GM18858 (cell line): ENCODE data around the gene EPHA3.
"Not testable (repeated sequence)": the region's sequence is repeated elsewhere in the genome, so short reads cannot be mapped to it uniquely, and the experiment has no call there.

Source experiments
- ATAC-seq: cut with Tn5 transposase; IDR thresholded peaks from one replicate; pipeline ENCODE4 v1.9.1; 2021; ENCODE audit not compliant: unreplicated experiment

Gene EPHA3

DNA sequence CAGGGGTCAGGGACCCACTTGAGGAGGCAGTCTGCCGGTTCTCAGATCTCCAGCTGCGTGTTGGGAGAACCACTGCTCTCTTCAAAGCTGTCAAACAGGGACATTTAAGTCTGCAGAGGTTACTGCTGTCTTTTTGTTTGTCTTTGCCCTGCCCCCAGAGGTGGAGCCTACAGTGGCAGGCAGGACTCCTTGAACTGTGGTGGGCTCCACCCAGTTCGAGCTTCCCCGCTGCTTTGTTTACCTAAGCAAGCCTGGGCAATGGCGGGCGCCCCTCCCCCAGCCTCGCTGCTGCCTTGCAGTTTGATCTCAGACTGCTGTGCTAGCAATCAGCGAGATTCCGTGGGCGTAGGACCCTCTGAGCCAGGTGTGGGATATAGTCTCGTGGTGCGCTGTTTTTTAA, 243.5 kb downstream of the EPHA3 start:
- ATAC-seq, result not testable (repeated sequence)

DNA sequence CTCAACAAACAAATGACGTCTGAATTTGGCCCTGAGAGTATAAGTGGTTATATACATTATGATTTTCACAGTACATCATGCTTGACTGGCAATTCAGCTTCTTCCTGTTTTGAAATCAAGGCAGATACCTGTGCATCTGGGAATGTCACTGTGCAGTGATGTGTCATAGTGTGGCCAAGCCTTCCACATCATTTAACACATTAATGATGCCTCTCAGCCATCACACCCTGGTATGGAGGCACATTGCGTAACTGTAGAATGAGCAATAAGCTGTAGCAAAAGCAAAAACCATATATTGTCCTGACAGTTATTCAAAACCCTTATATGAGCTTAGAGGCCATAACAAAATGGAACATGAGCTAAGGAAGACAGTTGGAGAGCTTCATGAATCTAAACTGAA, 246.0 kb downstream of the EPHA3 start:
- no peak for ATAC-seq

DNA sequence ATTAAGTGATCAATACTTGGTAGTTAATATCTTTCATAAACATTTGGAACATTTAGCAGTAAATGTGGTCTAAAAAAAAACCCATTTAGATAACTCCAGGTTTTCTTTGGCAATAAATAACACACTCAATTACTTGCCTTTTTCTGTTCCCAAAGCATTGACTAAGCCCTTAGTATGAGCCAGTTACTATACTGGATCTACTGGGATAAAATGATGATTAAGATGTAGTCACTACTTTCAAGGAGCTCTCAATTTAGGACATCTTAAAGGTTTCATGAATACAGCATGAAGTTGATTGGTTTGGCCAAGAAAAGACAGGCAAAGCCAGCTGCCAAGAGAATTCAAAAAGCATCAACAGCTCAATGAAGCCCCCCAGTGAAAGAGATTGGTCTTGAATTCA, 250.9 kb downstream of the EPHA3 start:
- no peak for ATAC-seq

DNA sequence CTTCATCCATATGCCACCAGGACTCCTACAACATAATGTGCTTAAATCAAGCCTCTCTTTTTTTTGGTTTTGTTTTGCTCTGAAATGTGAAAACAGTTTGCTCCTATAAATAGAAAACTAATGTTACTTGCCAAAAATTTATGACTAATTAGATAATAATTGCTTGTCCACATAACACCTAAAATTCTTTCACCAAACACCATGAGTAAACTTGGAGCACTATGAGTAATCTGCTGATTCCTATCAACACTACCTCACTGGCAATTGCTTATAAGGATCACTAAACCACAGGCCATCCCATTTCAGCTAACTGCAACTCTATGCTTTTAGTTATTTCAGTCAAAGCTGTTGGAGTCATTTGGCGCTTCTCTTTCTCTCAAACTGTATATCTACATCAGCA, 252.7 kb downstream of the EPHA3 start:
- ATAC-seq, result no peak

DNA sequence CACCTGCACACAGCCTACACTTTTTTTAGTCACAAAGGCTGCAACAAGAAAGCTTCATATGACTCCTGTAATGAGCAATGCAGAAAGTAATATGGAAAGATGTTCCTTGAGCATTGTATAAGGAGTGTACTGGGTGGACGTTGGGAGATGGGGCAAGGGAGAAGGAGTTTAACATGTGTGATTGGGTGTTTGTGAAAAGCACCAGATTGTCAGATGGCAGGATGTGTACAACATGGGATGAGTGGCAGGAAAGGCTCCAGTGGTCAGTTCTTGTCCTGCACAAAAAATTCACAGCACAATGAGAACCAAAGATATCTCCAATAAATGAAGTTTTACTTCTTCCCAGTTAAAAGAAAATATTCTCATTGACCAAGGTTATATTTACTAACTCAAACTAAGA, 255.1 kb downstream of the EPHA3 start:
- no peak for ATAC-seq

DNA sequence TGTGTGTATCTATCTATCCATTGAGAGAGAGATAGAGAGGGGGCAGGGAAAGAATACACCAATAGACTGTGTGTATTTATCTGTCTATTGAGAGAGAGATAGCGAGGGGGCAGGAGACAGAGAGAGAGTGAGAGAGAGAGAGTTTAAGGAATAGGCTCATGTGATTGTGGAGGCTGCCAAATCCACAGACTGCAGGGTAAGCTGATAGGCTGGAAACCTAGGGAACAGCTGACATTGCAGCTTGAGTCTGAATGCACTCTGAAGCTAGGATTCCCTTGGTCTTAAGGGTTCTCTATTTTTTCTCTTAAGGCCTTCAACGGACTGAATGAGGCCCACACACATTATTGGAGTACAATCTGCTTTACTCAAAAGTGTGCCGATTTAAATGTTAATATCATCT, 255.8 kb downstream of the EPHA3 start:
- no peak for ATAC-seq

DNA sequence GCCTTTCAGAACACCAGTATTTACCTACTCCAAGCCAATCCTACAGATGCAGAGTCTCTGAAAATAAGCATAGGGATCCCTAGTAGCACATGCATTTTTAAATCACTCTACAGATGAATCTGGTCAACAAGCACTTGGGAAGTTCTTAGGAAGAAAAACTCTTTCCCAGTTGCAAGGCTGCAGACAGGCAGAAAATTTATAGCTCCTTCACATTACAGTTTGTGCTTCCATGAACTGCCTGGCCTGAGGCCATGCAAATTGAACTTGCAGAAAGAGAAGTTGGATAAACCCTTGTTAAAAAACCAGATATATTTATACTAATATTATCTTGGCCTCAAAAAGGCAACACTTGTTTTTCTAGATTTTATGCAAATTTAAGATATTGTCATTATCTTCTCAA, 256.9 kb downstream of the EPHA3 start:
- ATAC-seq, result no peak

DNA sequence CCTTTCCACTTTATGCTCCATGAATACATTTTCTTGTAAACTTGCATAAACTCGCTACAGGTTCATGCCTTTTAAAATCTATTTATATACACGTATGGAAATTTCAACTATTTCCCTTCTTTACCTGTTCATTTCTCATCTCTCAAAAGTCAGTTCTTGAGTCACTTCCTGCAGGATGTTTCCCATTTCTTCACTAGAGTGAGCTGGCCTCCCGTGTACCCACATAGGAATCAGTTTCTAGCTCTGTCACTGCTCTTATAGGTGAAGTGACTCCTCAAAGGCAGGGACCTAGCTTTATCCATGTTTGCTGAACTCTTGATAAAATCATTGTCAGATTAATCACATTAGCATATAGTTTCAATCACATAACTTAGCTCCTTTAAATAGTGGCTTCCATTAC, 259.7 kb downstream of the EPHA3 start:
- no peak for ATAC-seq

DNA sequence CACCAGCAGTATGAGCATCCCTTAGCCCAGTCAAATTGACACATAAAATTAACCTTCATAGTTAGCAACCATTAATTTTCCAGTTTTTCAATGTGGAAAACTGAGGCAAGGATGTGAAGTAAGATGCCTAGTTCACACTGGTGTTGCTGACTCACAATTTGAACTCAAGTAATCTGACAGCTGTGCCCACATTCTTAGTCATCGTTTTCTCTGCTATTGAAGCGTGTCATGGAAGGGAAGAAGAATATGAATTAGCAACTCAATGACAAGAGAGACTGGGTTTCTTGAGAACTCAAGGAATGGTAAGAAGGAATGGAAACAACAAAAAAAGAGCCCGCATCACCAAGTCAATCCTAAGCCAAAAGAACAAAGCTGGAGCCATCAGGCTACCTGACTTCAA, 261.4 kb downstream of the EPHA3 start:
- no peak for ATAC-seq

DNA sequence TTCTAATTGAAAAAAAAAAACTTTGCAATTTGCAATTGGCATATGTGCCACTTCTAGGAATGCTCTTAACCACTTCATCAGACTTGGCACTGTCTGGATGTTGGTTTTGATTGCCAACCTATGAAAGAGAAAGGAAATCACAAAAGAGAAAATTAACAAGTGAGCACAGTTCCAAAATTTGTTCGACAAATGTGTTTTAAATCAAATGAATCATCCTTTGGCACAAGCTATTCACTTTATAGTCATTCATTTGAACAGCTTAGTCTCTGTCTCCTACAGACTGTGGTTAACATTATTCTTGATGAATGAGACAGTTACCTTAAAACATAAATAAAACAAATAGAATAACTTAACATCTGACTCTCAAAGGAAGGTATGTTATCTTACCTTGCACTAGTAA, 265.0 kb downstream of the EPHA3 start:
- ATAC-seq, result no peak

DNA sequence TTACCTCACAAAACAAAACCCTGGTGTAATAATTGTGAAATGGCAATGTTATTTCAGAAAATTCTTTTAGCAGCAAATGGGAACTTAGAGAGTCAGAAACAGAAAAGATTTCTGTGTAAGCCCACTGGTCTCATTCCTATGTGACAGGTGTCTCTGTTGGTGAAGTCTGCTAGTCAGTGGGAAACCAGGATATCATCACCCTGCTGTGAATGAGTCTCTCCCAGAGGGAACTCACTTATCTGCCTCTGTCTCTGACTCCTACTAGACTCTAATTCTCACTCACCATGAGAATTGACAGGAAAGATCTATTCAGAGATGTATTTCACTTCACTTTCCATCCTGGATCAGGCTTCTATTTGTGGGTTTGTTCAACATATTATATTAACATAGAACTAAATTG, 266.0 kb downstream of the EPHA3 start:
- no peak for ATAC-seq

DNA sequence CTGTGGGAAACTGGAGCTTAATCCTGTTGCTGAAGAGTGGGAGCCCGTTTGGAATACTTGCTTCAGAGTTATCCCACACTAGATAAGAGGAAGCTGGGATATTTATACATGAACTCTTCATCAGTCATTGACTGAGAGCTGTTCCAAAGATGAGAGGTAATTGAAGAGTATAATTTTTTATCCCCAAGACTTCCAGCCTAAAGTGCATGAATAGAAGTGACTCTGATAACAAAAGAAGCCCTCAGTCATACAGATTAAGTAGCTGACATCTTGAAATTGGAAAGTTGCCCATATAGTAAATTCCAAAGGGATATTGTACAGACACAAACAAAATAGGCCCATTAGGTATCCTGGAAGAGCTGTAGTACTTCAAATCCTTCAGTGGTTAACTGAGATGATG, 268.0 kb downstream of the EPHA3 start:
- no peak for ATAC-seq

DNA sequence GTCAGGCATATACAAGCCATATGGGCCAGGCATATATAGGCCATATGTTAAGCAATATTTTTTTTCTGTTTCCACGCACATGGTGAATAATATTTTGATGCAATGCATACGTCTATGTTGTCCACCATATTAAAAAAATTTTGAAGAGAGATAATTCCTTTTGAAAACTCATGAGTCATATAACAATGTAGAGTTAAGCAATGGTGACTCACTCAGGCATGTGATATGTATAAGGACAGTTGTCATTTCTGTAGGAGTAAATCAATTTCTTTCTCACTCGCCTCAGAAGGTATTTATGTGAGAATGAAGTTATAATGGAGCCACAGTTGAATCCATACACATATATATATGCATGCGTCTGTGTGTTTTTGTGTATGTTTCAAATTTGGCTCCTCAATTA, 272.6 kb downstream of the EPHA3 start:
- ATAC-seq, result no peak

DNA sequence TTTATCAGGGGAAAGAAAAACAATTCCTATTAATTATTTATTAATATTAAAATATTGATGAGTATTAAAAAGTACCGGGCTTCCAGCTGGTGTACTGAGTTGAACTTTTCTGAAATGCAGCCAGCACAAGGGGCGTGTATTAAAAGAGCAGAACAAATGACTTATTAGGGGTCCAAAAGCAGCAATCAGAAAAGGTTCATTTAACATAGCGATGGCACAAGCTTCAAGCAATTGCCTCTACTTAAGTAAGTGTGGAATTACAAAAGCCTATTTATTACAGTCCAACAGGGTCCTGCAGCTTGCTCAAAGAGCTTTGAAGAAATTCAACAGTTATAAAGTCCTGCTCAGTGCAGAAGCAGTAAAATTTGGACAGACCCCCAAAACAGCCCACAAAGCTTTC, 285.6 kb downstream of the EPHA3 start:
- no peak for ATAC-seq

DNA sequence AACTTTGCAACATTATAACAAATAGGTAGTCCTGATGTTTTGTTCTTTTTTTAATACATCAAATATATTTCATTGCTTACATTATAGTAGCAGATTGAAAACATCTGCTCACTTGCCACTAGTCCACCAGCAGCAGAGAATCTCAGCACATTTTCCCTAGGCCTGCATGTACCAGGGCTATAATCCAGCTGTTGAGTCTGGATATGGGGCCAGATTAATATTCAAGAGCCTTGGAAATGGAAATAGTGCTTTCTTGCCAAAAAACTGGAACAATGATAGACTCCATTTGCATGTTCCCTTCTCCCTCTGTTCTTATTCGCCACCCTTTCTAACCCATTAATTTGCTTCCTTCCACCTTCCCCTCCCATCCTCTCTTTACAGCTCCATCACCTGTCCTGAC, 288.0 kb downstream of the EPHA3 start:
- no peak for ATAC-seq

DNA sequence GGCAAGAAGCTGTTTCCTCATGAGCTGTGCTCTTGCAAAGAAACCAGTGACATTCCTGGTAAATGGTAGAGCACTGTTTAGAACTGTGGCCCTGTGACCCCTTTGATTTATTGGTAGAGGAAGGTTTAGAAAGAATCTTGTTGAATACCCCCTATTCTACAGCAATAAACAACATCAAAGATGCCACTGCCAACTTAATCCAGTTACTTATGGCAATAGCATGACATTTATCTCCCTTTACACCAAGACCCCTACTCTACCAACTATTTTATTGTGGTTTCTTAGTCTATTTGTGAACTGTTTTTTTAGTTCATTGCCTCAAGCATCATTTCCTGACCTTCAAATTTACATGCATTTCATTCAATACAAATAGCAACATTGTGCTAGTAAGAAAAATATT, 288.6 kb downstream of the EPHA3 start:
- ATAC-seq, result no peak

DNA sequence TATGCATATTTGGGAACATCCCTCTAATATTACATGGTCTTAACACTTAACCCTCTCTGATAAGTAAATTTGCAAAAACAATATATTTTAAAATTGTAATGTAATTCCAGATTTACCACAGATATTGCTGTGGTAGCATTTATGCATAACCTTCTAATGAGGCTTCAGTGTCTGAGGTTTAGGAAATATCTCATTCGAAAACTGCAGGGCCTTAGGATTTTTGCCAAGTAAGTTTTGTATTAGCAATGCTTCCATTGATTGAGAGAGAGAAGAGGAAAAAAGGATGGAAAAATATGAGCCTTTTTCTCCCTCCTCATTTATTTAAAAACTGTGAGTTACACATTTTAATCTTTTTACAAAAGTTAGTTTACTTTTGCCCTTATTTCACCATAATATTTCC, 294.6 kb downstream of the EPHA3 start:
- ATAC-seq, result no peak

DNA sequence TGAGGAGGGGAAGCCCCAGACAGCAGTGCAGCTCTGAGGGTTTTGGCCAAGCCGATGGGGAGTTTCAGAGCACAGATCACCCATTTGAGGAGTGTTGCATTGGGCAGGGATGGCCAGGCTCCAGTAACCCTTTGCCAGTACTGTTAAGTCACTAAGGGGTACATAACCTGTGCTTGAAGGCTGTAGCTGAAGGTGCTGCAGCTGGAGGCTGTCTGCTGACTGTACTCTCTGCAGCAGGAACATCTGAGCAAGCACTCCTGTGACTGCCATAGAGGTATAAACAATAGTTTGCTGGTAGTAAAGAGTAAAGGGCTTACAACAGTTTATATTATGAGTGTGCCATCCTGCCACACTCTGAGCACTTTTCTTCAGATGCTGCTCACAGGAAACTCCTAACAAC, 297.8 kb downstream of the EPHA3 start:
- ATAC-seq, result no peak

DNA sequence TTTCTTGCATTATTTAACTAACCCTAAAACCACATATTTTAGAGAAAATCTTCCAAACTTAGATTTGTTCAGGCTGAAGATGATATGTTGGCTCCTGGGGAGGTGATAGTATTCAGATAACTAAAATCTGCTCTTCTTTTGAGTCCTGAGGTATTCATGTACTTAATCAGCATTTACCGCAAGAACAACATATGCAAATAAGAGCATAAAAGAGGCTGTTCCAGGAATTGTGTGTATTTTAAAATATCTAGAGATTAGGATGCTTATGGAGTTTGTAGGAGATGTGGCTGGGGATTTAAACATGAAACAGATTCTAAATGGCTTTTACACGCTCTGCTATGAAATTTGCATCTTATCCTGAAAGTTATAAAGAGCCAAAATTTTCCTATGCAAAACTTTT, 298.2 kb downstream of the EPHA3 start:
- ATAC-seq, result no peak

DNA sequence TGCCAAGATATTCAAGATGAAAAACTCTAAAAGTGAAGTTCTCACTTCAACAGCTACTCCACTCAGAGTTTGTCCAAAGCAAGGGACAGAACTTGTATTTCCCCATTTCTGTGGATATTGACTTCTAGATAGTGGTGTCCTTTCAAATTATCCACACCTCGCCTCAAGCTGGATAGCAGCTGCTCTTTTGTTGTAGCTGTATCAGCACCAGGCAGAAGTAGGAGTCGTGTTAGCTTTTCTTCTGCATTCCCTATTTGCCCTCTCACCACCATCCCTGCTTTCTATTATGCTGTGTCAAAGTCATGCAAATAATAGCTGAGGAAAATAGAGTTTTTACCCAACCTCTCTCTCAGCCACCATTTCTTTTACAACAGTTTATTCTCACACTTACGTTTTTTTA, 303.8 kb downstream of the EPHA3 start:
- ATAC-seq, result no peak

DNA sequence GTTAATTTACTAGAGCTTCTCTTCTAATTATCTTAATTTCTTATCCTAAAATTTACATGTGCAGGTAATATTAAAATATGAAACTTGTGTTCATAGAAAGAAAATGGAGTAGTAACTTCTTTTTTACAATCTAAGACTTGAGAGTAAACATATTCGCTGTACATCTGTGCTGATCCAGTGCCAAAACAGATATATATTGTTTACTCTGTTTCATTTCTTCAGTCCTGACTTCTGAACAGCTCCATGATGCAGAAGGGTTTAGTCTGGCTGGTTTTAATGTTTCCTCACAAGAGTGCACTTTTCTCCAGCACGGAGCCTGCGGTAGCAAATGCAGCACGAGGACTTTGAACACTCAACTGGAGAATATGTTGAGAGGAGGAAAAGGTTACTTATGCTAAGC, 306.8 kb downstream of the EPHA3 start:
- no peak for ATAC-seq

DNA sequence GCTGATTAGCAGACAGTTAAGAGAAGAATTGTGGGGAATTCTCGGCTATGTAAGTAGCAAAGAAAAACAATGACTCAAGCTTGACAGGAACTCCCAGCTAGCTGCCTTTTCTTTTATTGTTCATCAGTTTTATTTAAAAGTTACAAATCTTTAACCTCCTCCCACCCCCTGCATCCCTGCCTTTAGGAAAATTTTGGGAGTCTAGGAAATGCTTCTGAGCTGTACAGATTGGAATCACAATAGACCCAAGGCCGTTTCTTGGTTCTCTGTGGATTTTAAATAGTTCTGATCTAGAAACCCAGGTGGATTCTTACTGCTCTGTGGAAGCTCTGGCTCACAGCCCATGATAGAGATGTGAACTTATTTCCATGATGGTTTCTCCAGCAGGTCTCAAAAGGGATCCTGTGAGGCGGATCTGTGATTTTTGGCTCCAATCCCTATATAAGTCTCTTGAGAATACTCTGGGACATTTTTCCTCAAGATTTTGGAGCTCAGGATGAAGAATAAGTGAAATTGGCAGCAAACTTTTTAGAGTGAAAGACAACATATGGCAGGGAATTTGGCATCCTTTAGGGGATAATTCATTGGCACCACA, 312.3 kb downstream of the EPHA3 start:
- ATAC-seq, result no peak

DNA sequence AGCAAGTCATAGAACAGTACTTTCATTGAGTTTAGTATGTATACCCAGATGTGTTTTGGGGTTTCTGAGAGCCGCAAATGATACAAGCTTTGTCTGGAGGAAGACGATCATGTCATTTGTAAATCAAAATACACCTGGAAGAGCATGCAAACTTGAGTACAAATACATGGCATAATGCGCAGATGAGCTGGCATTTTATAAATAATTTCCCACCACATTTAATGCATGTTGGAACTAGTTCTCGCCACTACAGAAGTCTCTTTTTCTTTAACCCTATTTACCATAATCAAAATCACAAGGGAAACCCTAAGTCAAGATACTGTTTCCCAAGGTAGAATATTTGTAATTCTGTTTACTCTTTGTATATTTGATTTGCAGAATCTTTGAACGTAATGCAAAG, 318.6 kb downstream of the EPHA3 start:
- ATAC-seq, result no peak
